AG04450 (cell line): Measurements from ENCODE around the gene CNGA3. TPM values are rescaled to one million over a fixed set of nuclear protein-coding genes. Genes with fewer than 3 reads are reported as not detected.

Experiments used
- CTCF ChIA-PET: fragments of 300-600, 350-600 bp; formaldehyde crosslinking; extraction: SDS; loops from one replicate; lab custom pipeline; 2022; ENCODE audit warnings: antibody characterized with exemption, inconsistent platforms; lab: Charles Lee
- POLR2A ChIA-PET: fragments of 350-600 bp; formaldehyde crosslinking; extraction: SDS; loops from one replicate; lab custom pipeline; 2021; ENCODE audit warnings: antibody characterized with exemption, inconsistent platforms; lab: Yijun Ruan, JAX
- DNase-seq: peaks from one replicate; pipeline ENCODE4 v3.0.0-alpha.2; 2011; ENCODE audit warnings: low read depth, low spot score
- H3K27ac ChIP-seq: one replicate; pipeline ENCODE4 v1.5.1; 2012; ENCODE audit warnings: low read depth, low read length, control low read depth
- H3K27me3 ChIP-seq: one replicate; pipeline ENCODE4 v1.6.0; 2012; ENCODE audit warnings: low read length; ENCODE audit not compliant: control insufficient read depth, insufficient read depth
- H3K4me3 ChIP-seq: 2 replicates; pipeline ENCODE4 v1.5.1; 2011; ENCODE audit warnings: mild to moderate bottlenecking, low read depth, low read length, control low read depth
- H3K9me3 ChIP-seq: 2 replicates; pipeline ENCODE4 v1.5.1; 2012; ENCODE audit warnings: low read length; ENCODE audit not compliant: control insufficient read depth, insufficient read depth
- polyA plus RNA-seq: library from polyadenylated mRNA; depleted of rRNA; stranded (reverse); fragments of >200 nt; gene quantifications from 2 replicates; pipeline ENCODE4 v1.2.3, GENCODE V29; 2011
- TF ChIP-seq, protein P1 (sequence below): IDR thresholded peaks from 2 replicates; pipeline ENCODE4 v1.5.1; 2011; ENCODE audit warnings: low read depth, low read length, control low read depth, inconsistent platforms

Gene CNGA3
- polyA plus RNA-seq, 1 experiment, result not detected

DNA sequence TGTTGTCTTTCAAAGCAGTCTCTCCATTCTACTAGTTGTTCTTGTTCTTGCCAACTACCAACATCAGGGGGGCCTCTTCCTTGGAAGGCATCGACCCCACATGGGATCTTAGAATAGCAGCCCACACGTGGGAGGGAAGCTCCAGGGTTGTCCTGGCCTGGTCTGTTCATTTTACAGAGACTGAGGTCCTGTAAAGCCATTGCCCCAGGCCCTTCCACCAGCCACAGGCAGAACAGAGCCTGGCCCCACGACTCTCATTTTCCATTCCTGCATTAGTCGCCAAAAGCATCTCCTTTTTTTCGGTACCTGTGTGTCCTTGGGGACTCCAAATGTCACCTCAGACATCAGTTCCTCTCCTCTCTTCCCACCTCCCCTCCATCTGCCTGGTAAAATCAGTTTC is 28.0 kb downstream of the CNGA3 start:
- TF ChIP-seq, protein P1, sequence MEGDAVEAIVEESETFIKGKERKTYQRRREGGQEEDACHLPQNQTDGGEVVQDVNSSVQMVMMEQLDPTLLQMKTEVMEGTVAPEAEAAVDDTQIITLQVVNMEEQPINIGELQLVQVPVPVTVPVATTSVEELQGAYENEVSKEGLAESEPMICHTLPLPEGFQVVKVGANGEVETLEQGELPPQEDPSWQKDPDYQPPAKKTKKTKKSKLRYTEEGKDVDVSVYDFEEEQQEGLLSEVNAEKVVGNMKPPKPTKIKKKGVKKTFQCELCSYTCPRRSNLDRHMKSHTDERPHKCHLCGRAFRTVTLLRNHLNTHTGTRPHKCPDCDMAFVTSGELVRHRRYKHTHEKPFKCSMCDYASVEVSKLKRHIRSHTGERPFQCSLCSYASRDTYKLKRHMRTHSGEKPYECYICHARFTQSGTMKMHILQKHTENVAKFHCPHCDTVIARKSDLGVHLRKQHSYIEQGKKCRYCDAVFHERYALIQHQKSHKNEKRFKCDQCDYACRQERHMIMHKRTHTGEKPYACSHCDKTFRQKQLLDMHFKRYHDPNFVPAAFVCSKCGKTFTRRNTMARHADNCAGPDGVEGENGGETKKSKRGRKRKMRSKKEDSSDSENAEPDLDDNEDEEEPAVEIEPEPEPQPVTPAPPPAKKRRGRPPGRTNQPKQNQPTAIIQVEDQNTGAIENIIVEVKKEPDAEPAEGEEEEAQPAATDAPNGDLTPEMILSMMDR, result no peak
- POLR2A ChIA-PET, result no interaction called here

DNA sequence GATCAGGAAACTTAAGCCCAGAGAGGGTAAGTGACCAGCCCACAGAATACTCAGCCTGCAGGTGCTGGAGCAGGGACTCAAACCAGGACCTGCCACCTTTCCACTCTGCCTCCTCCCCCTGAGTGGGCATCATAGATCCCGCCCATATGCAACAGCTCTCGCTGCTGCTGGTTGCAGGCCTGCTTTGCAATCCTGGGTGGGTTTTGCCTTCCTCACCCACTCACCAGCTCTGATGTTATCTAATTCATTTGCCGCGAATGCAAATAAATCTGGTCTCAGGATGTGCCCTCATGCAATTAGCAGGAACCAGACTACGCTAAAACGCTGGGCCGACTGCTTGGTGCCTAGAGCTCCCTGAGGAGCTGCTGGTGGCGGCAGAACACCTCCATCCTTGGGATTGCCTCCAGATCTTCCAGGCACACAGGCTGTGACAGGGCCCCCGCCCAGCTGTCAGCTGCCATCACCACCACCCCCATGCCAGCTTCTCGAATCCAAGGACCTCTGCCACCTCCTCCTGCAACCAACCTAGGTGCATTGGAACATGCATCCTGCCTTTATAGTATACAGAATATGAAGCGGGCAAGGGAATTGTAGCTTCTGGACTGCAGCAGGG is 28.8 kb downstream of the CNGA3 start:
- Histone ChIP-seq H3K4me3 (no peak overlapping the region), H3K27me3 (peaks cover 20% of the 10 kb centered on the region), H3K27ac (no peak overlapping the region), H3K9me3 (no peaks in the 10 kb centered on the region)
- no peak for DNase-seq
- TF ChIP-seq, protein P1, result no peak
- POLR2A ChIA-PET, result no interaction called here
- CTCF ChIA-PET, result interaction anchor here (0.9 to 1.3 kb wide), 2 partner anchors 10 kb away, joined by 3 to 9 read pairs; no protein-coding TSS in a partner anchor

More for the DNA sequence above, 28.0 kb downstream of the CNGA3 start:
- Histone ChIP-seq H3K27ac (no peak overlapping the region), H3K9me3 (no peaks in the 10 kb centered on the region), H3K4me3 (no peak overlapping the region), H3K27me3 (peaks cover 20% of the 10 kb centered on the region)
- no peak for DNase-seq
- CTCF ChIA-PET, result interaction anchor here (0.6 to 0.9 kb wide), 2 partner anchors 11 to 458 kb away, joined by 3 to 6 read pairs; no protein-coding TSS in a partner anchor

DNA sequence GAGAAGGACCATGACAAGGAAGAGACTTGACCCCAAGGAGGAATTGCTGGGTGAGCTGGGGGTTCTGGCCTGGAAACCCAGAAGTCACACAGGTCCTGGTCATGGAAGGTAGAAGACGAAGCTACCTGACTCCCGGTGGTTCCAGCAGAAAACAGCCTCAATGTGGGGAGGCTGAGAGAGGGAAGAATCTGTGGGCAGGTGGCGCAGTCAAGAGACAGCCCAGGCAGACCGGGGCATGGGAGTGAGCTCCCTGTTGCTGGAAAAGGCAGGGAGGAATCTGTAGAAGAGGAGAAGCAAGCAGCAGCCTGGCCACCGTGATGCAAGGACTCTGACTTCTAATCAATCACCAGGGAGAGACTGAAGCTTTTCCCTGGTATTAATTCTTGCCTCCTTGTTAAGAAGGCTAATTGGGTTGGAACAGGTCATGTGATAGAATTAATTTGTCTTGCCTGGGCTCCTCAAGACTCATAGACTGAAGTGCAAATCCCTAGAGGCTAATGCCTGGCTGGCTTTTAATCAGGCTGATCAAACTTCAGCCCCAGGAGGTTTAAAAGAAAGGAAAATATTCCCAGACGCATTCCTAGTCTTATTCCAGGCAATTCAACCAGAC is 30.1 kb downstream of the CNGA3 start:
- POLR2A ChIA-PET, result no interaction called here
- TF ChIP-seq, protein P1, result no peak
- no peak for DNase-seq
- H3K27me3 ChIP-seq, result peaks cover 27% of the 10 kb centered on the region
- CTCF ChIA-PET, result interaction anchor here (0.8 to 1.3 kb wide), 2 partner anchors 9 to 677 kb away, joined by 4 to 9 read pairs; no protein-coding TSS in a partner anchor
- no peak overlapping the region for H3K27ac ChIP-seq
- H3K4me3 ChIP-seq, result no peak overlapping the region
- H3K9me3 ChIP-seq, result no peaks in the 10 kb centered on the region

DNA sequence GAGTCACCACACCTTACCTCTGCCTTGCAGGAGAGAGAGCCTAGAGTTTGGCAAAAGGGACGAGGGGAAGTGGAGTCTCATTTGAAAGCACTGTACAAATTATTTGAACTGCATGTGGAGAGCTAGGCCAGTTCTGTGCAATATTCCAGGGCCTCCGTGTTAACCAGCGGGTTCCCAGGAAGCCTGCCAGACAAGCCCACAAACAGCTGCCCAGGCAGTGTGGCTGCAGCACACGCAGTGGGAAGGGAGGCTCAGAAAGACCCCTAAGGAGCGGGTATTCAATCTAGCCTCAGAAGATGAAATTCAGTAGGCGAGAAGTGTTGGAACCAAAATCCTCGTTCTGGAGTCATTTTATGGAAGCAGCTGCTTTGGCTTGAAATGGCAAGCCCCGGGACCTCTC is 30.7 kb downstream of the CNGA3 start:
- no peak for DNase-seq
- POLR2A ChIA-PET, result no interaction called here

More for the DNA sequence above, 30.7 kb downstream of the CNGA3 start:
- no peaks in the 10 kb centered on the region for H3K9me3 ChIP-seq
- H3K27me3 ChIP-seq, result peaks cover 27% of the 10 kb centered on the region
- H3K27ac ChIP-seq, result no peak overlapping the region
- CTCF ChIA-PET, result interaction anchor here (0.6 to 1.3 kb wide), 3 partner anchors 9 to 108 kb away, joined by 3 to 8 read pairs (median 4); no protein-coding TSS in a partner anchor
- no peak overlapping the region for H3K4me3 ChIP-seq
- TF ChIP-seq, protein P1, result no peak
